ENCODE measurements around the gene FLACC1.

The FLACC1 gene

GRCh38 chr2:201350879-201351278 lies 6.3 kb downstream of the FLACC1 start:
- no peak for TF ChIP-seq CTCF (IDR thresholded peaks at IDR 0.05; ENCODE audit: low read depth, low read length)
- no peak overlapping the region for H3K4me3 ChIP-seq (ENCODE audit: low read depth, low read length)
- in situ Hi-C loops (cut with HindIII; ENCODE audit: low sequenced_read_pairs), result no loop called here
- DNase-seq (ENCODE audit: low read depth, low spot score), result no peak

GRCh38 chr2:201349601-201350000 lies 7.5 kb downstream of the FLACC1 start:
- no peak for DNase-seq (ENCODE audit: low read depth, low spot score)
- H3K4me3 ChIP-seq (ENCODE audit: low read depth, low read length), result no peak overlapping the region
- in situ Hi-C loops (cut with HindIII; ENCODE audit: low sequenced_read_pairs), result no loop called here

GRCh38 chr2:201348758-201349157 lies 8.4 kb downstream of the FLACC1 start:
- in situ Hi-C loops (cut with HindIII; ENCODE audit: low sequenced_read_pairs), result no loop called here
- no peak for TF ChIP-seq CTCF (IDR thresholded peaks at IDR 0.05; ENCODE audit: low read depth, low read length)
- no peak overlapping the region for H3K4me3 ChIP-seq (ENCODE audit: low read depth, low read length)
- DNase-seq (ENCODE audit: low read depth, low spot score), result no peak

More at GRCh38 chr2:201349601-201350000, 7.5 kb downstream of the FLACC1 start:
- TF ChIP-seq CTCF (IDR thresholded peaks at IDR 0.05; ENCODE audit: low read depth, low read length), result no peak

GRCh38 chr2:201347138-201347537 lies 10.0 kb downstream of the FLACC1 start:
- H3K4me3 ChIP-seq (ENCODE audit: low read depth, low read length), result no peak overlapping the region
- no peak for DNase-seq (ENCODE audit: low read depth, low spot score)
- in situ Hi-C loops (cut with HindIII; ENCODE audit: low sequenced_read_pairs), result no loop called here
- no peak for TF ChIP-seq CTCF (IDR thresholded peaks at IDR 0.05; ENCODE audit: low read depth, low read length)

GRCh38 chr2:201345625-201346213 lies 11.4 kb downstream of the FLACC1 start:
- no peak for DNase-seq (ENCODE audit: low read depth, low spot score)
- no peak for TF ChIP-seq CTCF (IDR thresholded peaks at IDR 0.05; ENCODE audit: low read depth, low read length)
- in situ Hi-C loops (cut with HindIII; ENCODE audit: low sequenced_read_pairs), result no loop called here
- H3K4me3 ChIP-seq (ENCODE audit: low read depth, low read length), result no peak overlapping the region

GRCh38 chr2:201344663-201345366 lies 12.3 kb downstream of the FLACC1 start:
- no peak for TF ChIP-seq CTCF (IDR thresholded peaks at IDR 0.05; ENCODE audit: low read depth, low read length)
- in situ Hi-C loops (cut with HindIII; ENCODE audit: low sequenced_read_pairs), result no loop called here
- no peak for DNase-seq (ENCODE audit: low read depth, low spot score)
- H3K4me3 ChIP-seq (ENCODE audit: low read depth, low read length), result no peak overlapping the region
